ENCODE data around the gene LOXL4.

LOXL4 gene

GRCh38 chr10:98295401-98295811 is 27.4 kb upstream of the LOXL4 start:
- no peak for DNase-seq (ENCODE audit: low read depth)

DNA sequence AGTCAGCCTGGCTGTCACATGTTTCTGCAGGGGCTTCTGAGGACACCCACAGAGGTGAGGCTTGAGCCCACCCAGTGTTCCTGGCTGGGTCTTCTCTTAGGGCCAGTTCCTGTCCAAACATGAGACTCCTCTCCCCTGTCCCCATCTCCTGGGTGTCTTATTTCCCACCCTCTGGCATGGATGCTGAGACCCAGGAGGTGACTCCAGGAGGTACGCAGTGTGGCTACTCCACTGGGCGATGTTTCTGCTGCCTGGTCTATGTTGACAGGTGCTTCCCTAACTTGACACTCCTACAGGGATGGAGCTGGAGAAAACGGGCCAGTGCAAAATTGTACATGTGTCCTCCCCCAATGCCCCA is 26.3 kb upstream of the LOXL4 start:
- DNase-seq (ENCODE audit: low read depth): no peak

DNA sequence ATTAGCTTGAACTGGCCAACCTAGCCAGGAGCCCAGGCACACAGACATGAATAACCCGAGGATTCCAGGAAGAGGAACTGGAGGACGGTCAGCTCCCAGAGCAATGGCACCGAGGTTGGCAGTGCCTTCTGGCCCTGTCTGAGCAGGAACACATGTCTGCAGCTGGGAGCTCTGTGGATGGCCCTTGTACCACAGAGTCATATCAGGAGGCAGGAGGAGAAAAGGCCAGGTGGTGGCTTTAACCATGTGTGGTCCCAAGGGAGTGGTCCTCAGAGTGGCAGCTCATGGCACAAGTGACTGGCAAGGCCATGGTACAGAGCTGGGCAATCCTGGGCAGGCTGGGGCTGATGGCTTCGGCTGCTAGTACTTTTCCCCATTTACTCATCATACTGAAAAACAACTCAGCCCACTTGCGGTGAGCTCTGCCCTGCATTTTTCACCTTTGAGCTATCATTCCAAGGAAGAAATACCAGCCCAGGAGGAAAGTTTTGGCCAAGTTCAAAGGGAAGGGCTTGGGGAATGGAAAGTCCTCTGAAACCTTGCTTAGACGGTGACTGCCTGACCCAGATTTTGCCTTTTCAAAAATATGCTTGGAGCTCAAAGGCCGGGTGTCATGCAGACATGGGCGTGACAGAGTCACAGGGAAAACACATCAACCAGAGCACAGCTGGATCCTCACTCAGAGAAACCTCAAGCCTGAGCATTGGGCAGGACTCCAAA is 25.7 kb upstream of the LOXL4 start:
- no peak for DNase-seq (ENCODE audit: low read depth)

GRCh38 chr10:98292971-98293370 is 25.0 kb upstream of the LOXL4 start:
- DNase-seq (ENCODE audit: low read depth): no peak

- no peak for DNase-seq (ENCODE audit: low read depth)
Measured at GRCh38 chr10:98289802-98290209, 21.8 kb upstream of the LOXL4 start.

- no peak for DNase-seq (ENCODE audit: low read depth)
Measured at GRCh38 chr10:98287321-98287720, 19.3 kb upstream of the LOXL4 start.

DNA sequence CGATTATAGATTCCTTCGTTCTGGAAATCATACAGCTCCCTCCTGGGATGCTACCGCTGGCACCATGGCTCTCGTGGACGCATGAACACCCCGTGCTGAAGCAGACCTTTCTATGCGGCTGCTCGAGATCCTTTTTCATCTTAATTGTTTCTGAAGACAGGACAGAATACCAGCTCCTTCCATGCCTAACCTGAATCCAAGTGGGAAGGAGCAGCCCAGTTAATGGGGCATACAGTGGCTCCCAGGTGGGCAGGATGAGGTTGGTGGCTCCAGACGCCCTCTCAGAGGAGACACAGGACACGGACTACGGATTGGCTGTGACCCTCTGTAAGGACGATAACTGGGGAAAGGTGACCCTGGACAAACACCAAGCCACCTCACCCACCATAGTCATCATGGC is 18.4 kb upstream of the LOXL4 start:
- no peak for DNase-seq (ENCODE audit: low read depth)

DNA sequence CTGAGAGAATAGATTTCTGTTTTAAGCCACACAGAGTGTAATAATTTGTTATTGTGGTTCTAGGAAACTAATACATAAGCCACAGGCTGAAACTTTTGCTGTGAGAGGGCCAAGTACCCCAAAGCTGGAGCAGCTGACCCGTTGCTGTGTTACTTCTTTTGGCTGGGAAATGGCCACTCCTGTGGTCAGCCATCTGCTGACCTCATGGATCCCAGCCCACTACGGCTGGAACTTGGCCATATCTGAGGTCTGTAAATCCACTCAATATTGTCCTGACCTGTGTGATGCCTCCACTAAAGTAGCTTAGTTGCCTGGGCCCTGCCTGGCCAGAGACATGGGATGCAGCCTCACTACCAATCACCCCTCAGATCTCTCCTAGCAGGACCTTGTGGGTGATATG is 17.4 kb upstream of the LOXL4 start:
- no peak for DNase-seq (ENCODE audit: low read depth)

DNA sequence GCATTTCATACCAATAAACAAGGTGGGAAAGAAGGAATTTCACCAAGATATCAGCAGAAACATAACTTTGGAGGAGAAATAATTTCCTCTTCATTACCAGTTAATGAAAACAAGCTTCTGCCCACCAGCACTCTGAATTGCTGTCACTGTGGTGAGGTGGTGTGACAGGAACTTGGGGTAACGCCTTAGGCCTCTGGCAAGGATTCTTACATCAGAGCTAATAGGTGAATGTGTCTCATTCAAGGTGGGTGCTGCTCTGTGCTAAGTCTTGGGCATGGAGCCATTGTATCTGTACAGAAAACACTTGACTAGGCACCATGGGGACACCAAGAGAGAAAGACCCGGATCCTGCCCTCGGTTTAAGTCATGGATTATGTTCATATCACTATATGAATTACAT is 8.3 kb upstream of the LOXL4 start:
- no peak for DNase-seq (ENCODE audit: low read depth)

DNA sequence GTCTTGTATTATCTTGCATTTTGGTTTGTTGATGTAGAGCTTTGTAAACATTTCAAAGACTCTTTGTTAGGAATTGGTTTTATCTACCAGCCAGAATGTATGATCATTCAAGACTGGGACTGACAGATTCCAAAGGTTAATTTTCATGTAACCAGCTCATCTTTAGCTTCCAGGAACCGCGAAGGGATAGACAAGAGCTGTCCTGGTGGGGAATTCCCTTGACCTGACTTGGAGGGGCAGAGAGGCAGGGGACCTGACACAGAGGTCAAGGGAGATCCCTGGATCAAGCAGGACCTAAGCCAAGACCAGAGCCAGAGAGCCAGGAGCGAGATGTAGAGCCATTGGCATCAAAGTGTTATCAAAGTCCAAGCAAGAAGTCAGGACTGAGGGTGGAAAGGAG is 6.6 kb upstream of the LOXL4 start:
- no peak for DNase-seq (ENCODE audit: low read depth)

GRCh38 chr10:98273057-98273850 is 5.3 kb upstream of the LOXL4 start:
- no peak for DNase-seq (ENCODE audit: low read depth)

- no peak for DNase-seq (ENCODE audit: low read depth)
Measured at GRCh38 chr10:98272656-98273055, 4.7 kb upstream of the LOXL4 start.

GRCh38 chr10:98272245-98272644 is 4.3 kb upstream of the LOXL4 start:
- no peak for DNase-seq (ENCODE audit: low read depth)

GRCh38 chr10:98270786-98271185 is 2.8 kb upstream of the LOXL4 start:
- no peak for DNase-seq (ENCODE audit: low read depth)

DNA sequence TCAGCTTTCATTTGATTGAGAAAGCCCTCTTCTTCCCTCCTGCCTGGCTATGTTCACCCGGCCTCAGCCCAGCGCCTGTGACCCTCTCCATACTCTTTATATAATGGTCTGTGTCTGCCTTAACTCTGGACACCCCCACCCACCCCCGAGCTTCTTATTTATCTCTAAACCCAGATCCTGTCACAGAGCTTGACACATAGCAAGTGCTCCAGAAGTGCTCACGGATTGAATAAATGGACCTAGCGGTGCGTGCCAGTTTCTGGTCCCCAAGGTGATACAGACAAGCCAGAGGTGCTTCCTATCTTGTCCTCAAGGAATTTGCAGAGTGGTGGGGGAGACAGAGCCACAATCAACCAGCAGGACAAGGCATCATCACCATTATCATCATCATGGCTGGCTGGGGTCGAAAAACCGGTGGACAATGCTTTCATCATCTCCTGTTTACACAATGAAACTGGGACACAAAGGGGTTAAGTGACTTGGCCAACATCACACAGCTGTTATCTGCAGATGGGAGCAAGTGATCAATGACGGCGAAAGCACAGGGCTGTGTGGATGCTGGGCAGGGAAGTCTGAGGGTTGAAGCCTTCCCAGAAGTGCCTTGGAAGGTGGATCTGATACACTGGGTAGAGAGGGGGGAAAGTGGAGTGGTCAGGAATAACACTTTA is 2.2 kb upstream of the LOXL4 start:
- no peak for DNase-seq (ENCODE audit: low read depth)

DNA sequence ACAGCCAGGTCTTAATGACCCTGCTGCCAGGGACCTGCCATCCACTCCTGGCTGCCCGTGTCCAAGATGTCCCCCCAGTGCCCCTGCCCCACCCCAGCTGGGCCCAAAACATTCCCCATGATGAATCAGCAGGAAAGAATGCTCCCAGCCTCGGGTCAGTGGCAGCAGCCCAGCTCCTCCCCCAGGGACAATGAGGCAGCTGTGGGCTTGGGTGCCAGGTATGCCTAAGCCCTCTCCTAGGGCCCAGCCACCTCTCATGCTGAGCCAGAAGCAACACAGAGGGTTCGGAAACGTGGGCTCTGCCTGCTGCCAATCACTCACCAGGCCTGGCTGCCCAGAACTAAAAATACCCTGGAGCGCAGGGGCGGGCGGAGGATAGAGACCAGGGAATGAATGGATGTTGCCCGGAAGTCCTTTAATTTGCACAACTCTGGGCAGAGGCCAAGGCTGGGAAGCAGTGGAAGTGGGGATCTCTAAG is 1.5 kb upstream of the LOXL4 start:
- DNase-seq (ENCODE audit: low read depth): no peak

- no peak for DNase-seq (ENCODE audit: low read depth)
Measured at GRCh38 chr10:98268694-98269431, 869 bp upstream of the LOXL4 start.

GRCh38 chr10:98267069-98267893 is 713 bp downstream of the LOXL4 start:
- no peak for DNase-seq (ENCODE audit: low read depth)

GRCh38 chr10:98266647-98267046 is 1.3 kb downstream of the LOXL4 start:
- DNase-seq (ENCODE audit: low read depth): no peak

- no peak for DNase-seq (ENCODE audit: low read depth)
Measured at GRCh38 chr10:98265403-98266378, 2.3 kb downstream of the LOXL4 start.

Measured in stimulated activated CD8-positive, alpha-beta memory T cell treated with anti-CD3 and anti-CD28 coated beads, Interleukin-7, amount 100 ng/mL, for 24 hours (primary cell).